Fibroblast of lung (primary cell): ENCODE results near the gene ERBB4.

Experiments used
- CTCF ChIP-seq, 2 donors: IDR thresholded peaks in 1 of 2; conservative IDR thresholded peaks in 1 of 2; 1 replicate in 1 of 2; 2 replicates in 1 of 2; pipeline ENCODE4 v1.5.1; 2011 to 2012; ENCODE audit warnings: low read length in 2 of 2, control low read depth in 1 of 2, inconsistent platforms in 1 of 2, low read depth in 1 of 2, mild to moderate bottlenecking in 1 of 2
- EZH2 ChIP-seq: IDR thresholded peaks from 2 replicates; pipeline ENCODE4 v1.5.1; 2012; ENCODE audit warnings: low read length, control low read depth, mild to moderate bottlenecking; ENCODE audit errors: missing control alignments

GRCh38 chr2:211730215-211730614 lies 808.4 kb downstream of the ERBB4 start:
- TF ChIP-seq CTCF (conservative IDR thresholded peaks at IDR 0.05 in 1 of 2, IDR thresholded peaks at IDR 0.05 in 1 of 2; ENCODE audit: low read depth in 1 of 2, low read length in 2 of 2) (no peak), EZH2 (no peak)
